Activated CD4-positive, alpha-beta T cell treated with anti-CD3 and anti-CD28 coated beads, Interleukin-2, amount 50 U/mL, for 48 hours (primary cell): ENCODE measurements around the gene KRTAP9-7.

Experiments used
- DNase-seq, 2 experiments: peaks; one replicate each; pipeline ENCODE4 v3.0.0-alpha.2; 2020

The KRTAP9-7 gene

DNA sequence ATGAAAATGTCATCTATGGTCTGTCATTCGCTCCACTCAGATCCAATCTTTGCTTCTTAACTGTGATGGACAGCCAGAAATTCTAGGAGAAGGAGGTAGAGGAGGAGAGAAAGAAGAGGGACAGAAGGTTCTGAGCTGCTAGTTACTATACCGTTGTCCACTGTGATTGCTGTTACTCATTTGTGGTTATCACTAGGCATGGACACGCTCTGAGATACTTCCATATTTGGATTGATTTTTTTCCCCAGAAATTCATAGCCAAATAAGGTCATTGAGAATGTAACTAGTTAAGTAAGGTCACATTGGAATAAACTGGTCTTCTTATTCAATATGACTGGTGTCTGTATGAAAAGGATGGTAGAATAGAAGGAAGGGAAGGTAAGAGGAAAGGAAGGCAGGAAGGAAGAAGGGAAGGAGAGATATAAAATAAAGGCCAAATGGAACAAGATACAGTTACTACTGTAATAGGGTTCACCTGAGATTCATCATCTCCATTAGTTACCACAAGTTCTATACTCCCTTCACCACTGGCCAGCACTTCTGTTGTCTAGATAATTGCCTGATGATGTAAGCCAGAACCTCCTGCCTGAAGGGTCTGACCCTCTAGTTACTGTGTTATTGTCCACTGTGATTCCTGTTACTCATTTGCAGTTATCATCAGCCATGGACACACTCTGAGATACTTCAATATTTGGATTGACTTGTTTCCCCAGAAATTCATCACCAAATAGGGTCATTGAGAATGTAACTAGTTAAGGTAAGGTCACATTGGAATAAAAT lies 2.9 kb downstream of the KRTAP9-7 start:
- DNase-seq, result no peak

DNA sequence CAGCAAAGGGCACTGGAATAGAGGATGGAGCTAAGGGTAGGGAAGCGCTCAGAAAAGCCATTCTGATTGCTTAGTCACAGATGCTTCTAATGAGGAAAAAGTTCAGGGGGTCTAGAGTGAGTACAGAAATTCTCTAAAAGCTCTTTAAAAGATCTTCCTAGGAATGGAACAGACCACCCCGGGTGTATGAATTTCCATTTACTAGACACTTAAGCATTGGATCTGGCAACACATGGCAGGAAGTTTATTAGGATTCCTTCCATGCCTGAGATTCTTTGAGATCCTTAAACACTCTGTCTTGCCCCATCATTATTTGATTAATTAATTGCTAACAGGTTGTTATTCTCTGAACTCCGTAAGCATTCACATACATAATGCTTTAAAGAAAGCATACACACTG lies 8.5 kb downstream of the KRTAP9-7 start:
- no peak for DNase-seq

DNA sequence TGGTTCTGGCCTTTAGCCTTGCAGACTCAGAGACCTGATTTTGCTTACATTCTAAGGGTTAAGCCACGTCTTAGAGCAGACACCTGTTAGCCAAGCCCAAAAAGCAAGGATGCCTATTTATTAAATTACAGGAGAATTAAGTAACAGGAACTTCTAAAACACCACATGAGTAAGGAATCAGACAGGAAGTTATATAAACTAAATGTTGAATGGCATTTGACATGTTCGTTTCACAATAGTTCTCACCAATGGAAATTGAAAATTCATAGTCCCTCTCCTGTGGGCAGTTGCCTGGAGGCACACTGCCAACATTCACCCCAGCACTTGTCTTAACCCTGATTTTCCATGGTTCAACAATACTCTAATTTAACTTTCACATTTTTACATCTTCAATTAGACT lies 9.0 kb downstream of the KRTAP9-7 start:
- no peak for DNase-seq

DNA sequence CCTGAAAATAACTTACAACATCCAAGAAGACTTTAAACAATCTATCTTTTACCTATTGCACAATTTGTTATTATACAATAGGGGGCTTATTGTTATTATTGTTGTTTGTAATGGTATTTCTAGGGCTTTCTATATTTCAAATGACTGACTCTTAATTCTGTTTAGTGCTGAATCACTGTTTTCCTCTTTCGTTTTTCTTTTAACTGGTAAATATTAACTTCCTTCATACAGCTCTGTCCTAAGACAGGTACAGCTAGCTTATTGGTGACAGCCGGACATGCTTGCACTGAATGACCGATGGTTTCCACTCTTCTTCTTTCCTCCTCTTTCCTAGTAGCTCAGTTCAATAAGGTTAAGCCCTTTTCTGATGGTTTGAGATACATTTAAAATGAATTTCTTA lies 11.6 kb downstream of the KRTAP9-7 start:
- no peak for DNase-seq

DNA sequence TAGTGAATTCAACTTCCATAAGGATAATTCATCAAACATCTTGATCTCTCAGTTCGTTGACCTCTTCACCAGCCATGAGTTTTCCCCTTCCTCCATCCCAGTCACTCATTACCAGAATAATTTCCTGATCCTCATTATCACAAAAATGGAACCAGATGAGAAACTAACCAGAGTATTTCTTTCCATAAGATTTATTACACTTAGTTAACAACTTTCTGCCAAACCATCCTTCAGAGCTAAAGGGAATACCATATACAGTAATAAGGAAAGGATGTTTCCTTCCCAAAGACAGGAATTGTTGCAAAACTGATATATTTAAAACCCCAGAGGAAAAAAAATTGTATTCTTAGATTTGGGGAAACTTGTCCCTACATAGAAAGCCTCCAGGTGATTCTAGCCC lies 18.5 kb downstream of the KRTAP9-7 start:
- no peak for DNase-seq

DNA sequence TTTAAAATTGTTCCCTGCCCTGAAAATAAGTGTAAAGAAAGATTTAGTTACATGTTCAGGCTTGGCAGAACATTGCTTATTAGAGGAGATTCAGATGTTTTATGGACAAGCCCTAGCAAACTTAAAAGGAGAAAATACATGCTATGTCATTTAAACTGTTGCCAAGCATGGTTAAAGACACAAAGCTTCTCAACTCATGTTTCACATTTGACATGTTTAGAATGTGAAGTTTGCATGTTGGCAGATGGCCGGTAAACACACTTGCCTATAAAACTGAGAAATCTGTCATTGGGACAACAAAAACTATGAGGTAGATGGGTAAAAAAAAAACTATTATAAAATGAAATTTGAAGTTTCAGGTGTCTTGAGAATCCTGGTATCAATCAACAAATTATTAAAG lies 21.3 kb downstream of the KRTAP9-7 start:
- no peak for DNase-seq

DNA sequence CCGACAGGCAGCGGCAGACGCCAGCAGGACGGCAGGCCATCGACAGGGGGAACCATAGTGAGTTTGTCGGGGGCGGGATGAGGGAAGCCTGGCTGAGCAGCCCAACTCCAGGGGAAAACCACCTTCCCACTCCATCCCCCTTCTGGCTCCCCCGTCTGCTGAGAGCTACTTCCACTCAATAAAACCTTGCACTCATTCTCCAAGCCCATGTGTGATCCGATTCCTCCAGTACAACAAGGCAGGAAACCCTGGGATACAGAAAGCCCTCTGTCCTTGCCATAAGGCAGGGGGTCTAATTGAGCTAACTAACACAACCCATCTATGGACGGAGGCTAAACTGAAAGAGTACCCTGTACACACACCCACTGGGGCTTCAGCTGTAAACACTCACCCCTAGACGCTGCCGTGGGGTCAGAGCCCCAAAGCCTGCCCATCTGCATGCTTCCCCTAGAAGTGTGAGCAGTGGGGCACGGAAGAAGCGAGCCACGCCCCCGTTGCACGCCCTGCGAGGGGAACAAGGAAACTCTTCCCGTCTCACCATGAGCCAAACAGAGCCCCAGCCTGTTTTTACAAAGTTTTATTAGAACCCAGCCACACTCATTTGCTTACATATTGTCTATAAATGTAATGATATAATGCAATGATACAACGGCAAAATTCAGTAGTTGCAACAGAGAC lies 23.1 kb downstream of the KRTAP9-7 start:
- no peak for DNase-seq

DNA sequence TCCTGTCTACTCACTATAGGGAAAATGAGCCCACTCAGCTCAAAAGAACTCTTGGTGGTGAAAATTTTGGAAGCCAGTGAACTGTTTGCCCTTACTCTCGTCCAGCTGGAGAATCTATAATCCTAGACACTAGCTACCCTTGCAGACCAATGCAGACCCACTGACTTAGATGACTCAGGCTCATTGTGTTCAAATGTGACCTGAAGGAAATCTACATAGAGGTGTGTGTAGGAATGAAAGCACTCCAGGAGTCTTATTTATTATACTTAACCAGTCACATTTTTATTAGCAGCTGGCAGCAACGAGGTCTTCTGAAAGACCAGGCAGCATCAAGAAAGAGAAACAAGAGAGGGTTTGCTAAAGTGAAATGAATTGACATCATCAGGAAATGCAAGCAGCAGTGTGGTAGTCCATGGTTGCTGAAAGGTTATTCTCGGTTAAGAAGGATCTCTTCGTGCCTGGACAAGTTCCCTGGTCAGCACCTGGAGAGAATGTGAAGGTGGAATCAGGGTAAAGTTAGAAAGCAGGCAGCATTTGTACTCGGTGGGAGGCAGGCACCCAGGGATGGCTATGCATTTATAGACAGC lies 25.8 kb downstream of the KRTAP9-7 start:
- DNase-seq, result no peak

DNA sequence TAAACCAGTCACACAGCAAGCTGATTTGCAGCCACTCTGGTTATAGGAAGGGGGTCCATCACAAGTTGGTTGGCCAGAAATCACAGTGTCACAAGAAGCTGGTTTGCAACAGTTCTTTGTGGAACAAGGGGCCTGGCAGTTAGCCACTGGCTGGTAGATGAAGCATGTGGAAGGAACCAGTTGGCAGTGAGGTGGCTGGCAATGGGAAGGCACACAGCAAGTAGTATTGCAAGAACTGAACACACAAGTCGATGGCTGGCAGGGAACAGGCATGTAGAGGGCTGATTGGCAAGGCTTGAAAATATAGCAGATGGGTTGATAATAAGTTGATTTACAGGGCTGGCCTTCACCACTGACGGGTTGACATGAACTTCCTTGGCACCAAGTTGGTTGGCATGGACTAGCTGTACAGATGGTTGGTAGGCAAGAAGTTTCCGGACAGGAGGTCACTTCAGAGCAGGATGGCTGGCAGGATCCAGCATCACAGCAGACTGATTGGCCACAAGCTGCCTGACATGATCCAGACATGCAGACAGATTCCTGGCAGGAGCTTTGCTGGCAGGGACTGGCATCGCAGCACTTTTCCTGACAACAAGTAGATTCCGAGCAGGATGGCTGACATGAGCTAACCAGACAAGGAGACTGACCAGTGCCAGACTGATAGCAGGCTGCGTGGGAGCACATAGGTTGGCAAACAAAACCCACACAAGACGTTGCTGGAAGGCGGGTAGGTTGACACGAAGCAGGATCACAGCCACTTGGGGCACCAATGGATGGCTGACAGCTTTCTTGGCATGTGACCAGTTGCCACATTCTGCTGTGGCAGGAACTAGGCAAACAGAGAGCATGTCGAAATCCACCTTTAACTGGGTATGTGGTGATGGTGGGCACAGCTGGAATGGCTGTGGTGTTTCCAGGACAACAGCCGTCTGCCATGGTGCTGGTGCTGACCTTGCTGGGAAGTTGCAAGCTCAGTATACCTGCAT lies 26.7 kb downstream of the KRTAP9-7 start, which contains the start of gene KRTAP29-1:
Gene KRTAP29-1, minus strand, starts transcription at position 936 of the 986 bp plus-strand sequence. Its CDS starts 0 bp downstream, at position 936.
- DNase-seq, result no peak

DNA sequence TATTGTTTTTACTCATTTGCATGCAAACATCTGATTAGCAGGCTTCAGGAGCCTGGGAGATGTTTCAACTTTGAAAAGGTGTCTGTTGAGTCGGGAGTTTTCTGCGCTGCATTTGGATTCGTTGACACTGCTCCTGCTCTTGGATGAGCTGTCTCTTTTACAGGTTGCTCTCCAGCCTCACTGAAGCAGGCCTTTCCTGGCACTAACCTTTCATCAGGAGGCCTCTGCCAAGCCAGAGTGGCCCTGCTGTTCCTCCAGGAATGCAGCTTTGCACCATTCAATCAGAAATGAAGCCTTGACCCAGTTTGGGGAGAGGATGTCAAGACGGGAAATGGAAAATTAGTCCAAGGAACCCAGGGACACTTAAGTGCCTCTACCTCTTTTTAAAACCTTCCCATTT lies 27.5 kb downstream of the KRTAP9-7 start:
- no peak for DNase-seq

DNA sequence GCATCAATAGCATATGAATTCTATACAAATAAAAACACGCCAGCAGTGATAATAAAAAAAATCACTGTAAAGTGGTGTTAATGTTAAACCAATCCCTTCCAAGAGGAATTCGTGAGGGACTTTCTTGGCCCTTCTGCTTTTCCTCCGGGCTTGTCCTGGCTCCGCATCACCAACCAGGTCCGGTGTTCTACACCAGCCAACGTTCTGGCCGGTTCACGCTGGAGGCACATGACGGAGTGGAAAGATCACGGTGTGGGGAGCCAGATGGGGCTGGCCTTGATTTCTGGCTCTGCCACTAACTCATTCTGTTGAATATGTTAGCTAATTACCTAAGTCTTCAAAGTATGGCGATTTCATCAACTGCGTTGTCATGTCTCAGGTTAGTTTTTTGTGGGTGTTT lies 28.6 kb downstream of the KRTAP9-7 start:
- no peak for DNase-seq

DNA sequence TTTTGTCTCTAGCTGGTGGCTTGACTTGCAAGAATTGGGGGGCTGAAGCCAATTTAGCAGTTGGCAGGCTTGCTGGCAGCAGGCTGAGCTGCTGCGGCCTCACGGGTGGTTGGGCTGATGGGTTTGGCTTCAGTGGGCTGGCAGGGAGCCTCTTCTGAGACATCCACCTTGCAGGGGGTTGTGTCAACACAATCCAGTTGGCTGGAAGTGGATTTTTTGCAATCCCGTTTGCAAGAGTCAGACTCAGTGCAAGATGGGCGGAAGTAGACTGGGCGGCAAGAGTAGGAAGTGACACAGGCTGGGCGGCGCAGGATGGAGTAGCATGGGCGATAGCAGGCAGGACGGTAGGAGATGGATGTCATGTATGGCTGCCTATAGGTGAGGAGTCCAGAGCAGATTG lies 32.1 kb downstream of the KRTAP9-7 start:
- no peak for DNase-seq

DNA sequence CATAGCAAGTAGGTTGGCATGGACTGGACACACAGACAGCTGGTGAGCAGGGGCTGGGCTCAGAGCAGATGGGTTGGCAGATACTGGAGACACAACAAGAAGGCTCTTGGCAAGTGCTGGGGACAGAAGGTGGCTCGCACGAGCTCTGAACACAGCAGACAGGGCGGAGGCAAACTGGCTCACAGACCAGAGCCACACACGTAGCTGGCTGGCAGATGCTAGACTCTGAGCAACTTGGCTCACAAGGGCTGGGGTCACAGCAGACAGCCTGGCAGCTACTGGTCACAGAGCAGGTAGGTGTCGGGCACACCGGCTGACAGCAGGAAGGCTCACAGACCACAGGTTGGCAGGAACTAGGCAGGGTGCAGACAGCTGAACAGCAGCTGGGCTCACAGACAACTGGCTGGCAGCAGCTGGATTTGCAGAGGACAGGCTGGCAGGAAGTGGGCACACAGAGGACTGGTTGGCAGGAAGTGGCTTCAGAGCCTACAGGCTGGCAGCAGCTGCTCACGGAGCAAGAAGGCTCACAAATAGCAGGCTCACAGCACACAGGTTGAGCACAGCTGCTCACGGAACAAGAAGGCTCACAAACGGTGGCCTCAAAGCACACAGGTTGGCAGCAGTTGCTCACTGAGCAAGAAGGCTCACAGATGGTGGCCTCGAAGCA lies 32.9 kb downstream of the KRTAP9-7 start:
- peak; percentile 45 to 55 for DNase-seq

DNA sequence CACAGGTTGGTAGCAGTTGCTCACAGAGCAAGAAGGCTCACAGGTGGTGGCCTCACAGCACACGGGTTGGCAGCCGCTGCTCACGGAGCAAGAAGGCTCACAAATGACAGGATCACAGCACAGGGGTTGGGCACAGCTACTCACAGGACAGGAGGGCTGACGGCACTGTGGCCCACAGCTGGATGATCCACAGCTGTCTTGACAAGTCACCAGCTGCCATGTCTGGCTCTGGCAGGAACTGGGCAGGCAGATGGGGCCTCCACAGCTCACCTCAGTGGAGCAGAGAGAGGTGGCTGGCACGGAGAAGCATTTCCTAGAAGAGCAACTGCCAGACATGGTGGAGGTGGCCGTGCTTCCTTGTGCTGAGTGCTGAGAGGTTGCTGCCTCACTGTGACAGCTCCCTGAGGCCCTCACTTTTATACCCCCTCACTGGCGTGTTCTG lies 33.4 kb downstream of the KRTAP9-7 start, which contains the start of gene KRTAP16-1:
Gene KRTAP16-1, minus strand, starts transcription at position 392 of the 442 bp plus-strand sequence. Its CDS starts 56 bp downstream, at position 336.
- peak; percentile 18 to 37 for DNase-seq

DNA sequence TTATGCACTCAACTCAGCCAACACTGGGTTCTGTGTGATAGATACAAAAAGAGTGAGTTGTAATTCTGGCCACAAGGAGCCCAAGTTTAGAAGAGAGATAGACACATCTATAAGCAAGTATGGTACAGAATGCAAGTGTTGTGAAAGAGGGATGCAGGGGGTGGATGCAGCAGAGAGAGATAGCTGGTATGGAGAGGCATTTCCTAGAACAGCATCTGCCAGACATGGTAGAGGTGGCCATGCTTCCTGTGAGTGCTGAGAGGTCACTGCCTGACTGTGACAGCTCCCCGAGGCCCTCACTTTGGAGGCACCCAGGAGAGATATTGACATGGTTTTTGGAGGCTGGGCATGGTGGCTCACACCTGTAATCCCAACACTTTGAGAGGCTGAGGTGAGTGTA lies 35.6 kb downstream of the KRTAP9-7 start:
- no peak for DNase-seq

DNA sequence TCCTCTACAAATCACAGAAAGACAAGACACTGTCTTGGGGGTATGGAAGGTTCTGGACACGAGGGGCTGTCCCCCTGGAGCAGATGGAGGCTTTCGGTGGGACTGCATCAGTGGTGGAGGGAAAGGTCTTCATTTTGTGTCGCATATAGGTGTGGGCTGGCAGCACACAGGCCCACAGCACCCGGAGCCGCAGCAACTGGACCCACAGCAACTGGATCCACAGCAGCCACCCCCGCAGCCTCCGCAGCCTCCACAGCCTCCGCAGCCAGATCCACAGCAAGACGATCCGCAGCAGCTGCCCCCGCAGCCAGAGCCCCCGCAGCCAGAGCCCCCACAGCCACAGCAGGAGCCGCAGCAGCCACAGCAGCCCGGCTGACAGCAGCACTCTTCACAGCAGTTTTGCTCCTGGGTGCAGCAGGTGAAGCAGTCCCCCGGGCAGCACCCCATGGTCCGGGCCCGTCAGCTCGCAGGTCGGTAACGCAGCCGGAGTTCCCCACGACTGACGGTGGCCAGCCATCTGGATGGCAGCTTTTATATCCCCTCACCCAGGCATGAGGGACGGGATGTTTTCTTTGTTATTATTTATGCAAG lies 39.8 kb downstream of the KRTAP9-7 start, which contains the start of gene KRTAP17-1:
Gene KRTAP17-1, minus strand, starts transcription at position 507 of the 591 bp plus-strand sequence. Its CDS starts 60 bp downstream, at position 447.
- no peak for DNase-seq

DNA sequence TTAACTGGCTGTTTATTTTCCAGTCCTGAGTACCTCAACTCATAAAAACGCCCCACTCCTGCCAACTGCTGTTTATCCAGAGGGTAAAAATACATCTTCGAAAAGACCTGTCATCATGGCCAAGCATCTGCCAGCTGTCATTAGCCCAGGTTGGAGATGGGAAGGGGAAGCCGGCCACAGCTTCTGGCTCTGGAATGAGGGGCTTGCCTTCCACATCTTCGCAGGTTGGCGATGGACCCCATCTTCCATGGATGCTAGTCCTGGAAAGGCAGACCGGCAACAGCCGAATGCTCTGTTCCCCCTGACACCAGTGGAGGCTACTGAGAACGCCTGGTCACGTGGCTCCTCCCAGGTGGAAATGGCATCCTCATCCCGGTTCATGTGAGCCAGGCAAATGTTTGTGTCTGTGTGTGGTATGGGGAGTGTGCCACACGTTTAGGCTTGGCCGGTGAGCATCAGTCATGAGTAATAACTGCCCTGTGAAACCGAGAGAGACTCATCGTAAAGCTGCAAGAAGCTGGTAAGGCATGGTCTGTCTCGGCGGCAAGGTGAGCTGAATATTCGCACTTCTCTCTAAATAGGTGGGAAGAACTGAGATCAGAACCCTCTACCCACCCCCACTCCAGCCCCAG lies 40.4 kb downstream of the KRTAP9-7 start:
- no peak for DNase-seq

DNA sequence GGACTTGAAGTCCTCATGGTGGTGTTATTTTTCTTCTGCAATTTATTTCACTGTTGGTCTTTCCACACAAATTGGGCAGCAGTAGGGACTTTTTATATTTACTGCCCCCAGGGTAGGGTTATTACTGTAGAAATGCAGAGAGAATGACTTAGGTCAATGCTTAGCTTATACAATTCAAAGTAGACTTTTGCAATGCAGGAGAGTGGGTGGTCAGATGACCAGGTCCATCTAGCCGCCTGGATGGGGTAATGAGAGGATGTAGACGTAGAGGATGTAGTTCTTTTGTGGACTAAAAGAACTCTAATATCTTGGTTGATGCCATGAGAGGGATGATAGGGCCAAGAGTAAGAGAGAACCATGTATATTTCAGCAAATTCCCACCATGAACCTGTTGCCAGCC lies 42.7 kb downstream of the KRTAP9-7 start:
- no peak for DNase-seq

DNA sequence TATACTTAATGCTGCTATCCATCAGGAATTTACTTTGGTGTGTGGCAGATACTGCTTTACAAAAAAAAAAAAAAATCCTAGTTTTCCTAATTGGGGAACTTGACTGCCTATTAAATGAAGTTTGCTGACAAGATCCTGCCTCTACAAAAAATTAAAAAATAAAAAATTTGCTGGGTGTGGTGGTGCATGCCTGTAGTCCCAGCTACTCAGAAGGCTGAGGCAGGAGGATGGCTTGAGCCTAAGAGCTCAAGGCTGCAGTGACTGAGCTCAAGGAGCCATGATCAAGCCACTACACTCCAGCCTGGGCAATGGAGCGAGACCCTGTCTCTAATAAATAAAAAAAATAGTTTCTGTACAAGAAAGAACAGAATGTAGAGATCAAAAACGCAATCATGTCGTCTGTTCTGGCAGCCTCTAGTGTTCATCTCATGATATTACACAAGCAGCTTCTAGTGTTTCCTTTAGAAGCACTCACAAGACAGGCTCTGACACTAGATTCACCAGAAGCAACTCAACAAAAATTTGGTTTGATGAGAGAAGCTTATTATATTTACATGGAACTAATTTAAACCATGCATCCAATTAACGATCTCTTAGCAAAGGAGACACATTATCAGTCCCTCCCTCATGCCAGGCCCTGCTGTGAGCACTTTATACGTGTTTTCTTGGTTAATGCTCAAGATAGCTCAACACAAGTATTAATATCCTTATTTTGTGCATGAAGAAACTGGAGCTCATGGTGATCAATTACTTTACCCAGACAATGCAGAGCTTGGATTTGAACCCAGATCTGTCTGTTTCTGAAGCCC lies 46.8 kb downstream of the KRTAP9-7 start:
- no peak for DNase-seq
